ENCODE results near the gene HAUS7. TPM values are rescaled to one million over a fixed set of nuclear protein-coding genes. Genes with fewer than 3 reads are reported as not detected.

HAUS7 gene
- total RNA-seq, 1 experiment from 2014 or later, result 28.9 TPM

DNA sequence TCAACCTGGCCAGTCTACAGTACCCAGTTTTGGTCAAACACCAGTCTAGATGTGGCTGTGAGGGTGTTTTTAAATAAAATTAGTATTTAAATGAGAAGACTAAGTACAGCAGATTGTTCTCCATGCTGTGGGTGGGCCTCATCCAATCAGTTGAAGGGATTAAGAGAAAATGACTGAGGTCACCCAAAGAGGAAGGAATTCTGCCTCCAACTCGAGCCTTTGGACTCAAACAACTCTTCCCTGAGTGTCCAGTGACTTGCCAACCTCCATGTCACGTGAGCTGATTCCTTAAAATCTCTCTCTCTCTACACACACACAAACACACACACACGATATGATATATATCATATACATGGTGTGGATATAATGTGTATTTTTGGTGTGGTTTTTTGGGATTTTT is 34.5 kb downstream of the HAUS7 start:
- ATAC-seq (no peak), DNase-seq (ENCODE audit: low read depth, low spot score) (no peak)
- RAD21 ChIA-PET (ENCODE audit: low non-redundant PET in 1 of 2, low total read pairs in 2 of 2, uncharacterized antibody in 2 of 2, unreplicated experiment in 2 of 2), result no interaction called here
- POLR2A ChIA-PET, result no interaction called here
- intact Hi-C loops (cut with micrococcal nuclease), result no loop called here
- no peaks in the 10 kb centered on the region for H4K20me1 ChIP-seq (ENCODE audit: insufficient read depth)
- no peaks in the 10 kb centered on the region for H3K9me2 ChIP-seq (ENCODE audit: insufficient read depth)
- CTCF ChIA-PET, result no interaction called here
- no peaks in the 10 kb centered on the region for H3K9me3 ChIP-seq (ENCODE audit: control insufficient read depth in 1 of 2, insufficient read depth in 1 of 2, low read depth in 1 of 2, low read length in 2 of 2)
- no peaks in the 10 kb centered on the region for H3K36me3 ChIP-seq (ENCODE audit: control insufficient read depth in 1 of 2, insufficient read depth in 2 of 2, low read length in 2 of 2)
- H3K9ac ChIP-seq (ENCODE audit: low read length), result no peak overlapping the region
- TF ChIP-seq SIN3A (IDR thresholded peaks at IDR 0.05; ENCODE audit: low read depth), result no peak
- no peak for TF ChIP-seq CBX3 (IDR thresholded peaks at IDR 0.05; ENCODE audit: low read depth)
- TF ChIP-seq ELF1 (IDR thresholded peaks at IDR 0.05; ENCODE audit: borderline replicate concordance, low read depth), result no peak
- TF ChIP-seq ZFX (IDR thresholded peaks at IDR 0.05), result no peak
- TF ChIP-seq SRF (IDR thresholded peaks at IDR 0.05; ENCODE audit: low read depth), result no peak
- BruUV-seq (replicated peaks), result no TSS peak
- no peaks in the 10 kb centered on the region for H3K4me1 ChIP-seq (ENCODE audit: control insufficient read depth in 1 of 2, insufficient read depth in 2 of 2, low read length in 2 of 2)
- no peak overlapping the region for H3K27ac ChIP-seq (ENCODE audit: low read depth, low read length)
- no peak overlapping the region for H2AFZ ChIP-seq (ENCODE audit: low read depth, low read length, poor library complexity, severe bottlenecking)
- H3K4me3 ChIP-seq (replicated peaks in 1 of 2; ENCODE audit: low read depth in 1 of 2, low read length in 2 of 2), result no peak overlapping the region
- H3K4me2 ChIP-seq (ENCODE audit: low read length), result no peak overlapping the region
- no peaks in the 10 kb centered on the region for H3K79me2 ChIP-seq (ENCODE audit: insufficient read depth, low read length)
- H3K27me3 ChIP-seq (ENCODE audit: insufficient read depth, low read length), result no peaks in the 10 kb centered on the region

DNA sequence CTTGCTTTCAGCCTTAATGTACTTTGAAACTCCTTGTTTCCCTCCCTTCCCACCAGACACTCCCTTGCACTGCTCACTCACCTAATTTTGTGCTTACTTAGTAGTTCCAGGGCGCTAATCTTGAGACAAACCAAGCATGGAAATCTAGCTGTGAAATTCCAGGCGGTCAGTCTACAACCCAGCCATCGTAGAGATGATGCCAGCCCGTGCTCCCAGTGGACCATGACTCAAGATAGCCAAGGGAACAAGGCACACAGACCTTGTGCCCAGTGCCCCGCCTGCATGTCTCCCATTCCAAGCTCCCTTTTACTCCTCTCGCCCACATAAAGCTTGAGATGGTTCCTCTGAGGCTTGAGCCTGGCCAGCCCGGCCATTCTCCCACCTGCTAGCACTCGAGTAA is 35.6 kb downstream of the HAUS7 start:
- Histone ChIP-seq H3K27me3 (ENCODE audit: insufficient read depth, low read length) (no peaks in the 10 kb centered on the region), H3K27ac (ENCODE audit: low read depth, low read length) (no peak overlapping the region), H3K4me2 (ENCODE audit: low read length) (no peak overlapping the region), H2AFZ (ENCODE audit: low read depth, low read length, poor library complexity, severe bottlenecking) (no peak overlapping the region), H3K4me3 (replicated peaks in 1 of 2; ENCODE audit: low read depth in 1 of 2, low read length in 2 of 2) (no peak overlapping the region), H3K9ac (ENCODE audit: low read length) (no peak overlapping the region), H3K4me1 (ENCODE audit: control insufficient read depth in 1 of 2, insufficient read depth in 2 of 2, low read length in 2 of 2) (no peaks in the 10 kb centered on the region), H3K36me3 (ENCODE audit: control insufficient read depth in 1 of 2, insufficient read depth in 2 of 2, low read length in 2 of 2) (no peaks in the 10 kb centered on the region), H4K20me1 (ENCODE audit: insufficient read depth) (no peaks in the 10 kb centered on the region), H3K9me3 (ENCODE audit: control insufficient read depth in 1 of 2, insufficient read depth in 1 of 2, low read depth in 1 of 2, low read length in 2 of 2) (no peaks in the 10 kb centered on the region), H3K9me2 (ENCODE audit: insufficient read depth) (no peaks in the 10 kb centered on the region), H3K79me2 (ENCODE audit: insufficient read depth, low read length) (no peaks in the 10 kb centered on the region)
- intact Hi-C loops (cut with micrococcal nuclease), result no loop called here
- RAD21 ChIA-PET (ENCODE audit: low non-redundant PET in 1 of 2, low total read pairs in 2 of 2, uncharacterized antibody in 2 of 2, unreplicated experiment in 2 of 2), result no interaction called here
- POLR2A ChIA-PET, result no interaction called here
- ATAC-seq, result no peak
- BruUV-seq (replicated peaks), result no TSS peak
- CTCF ChIA-PET, result no interaction called here
- DNase-seq (ENCODE audit: low read depth, low spot score), result no peak
- TF ChIP-seq ELF1 (IDR thresholded peaks at IDR 0.05; ENCODE audit: borderline replicate concordance, low read depth) (no peak), SRF (IDR thresholded peaks at IDR 0.05; ENCODE audit: low read depth) (no peak), SIN3A (IDR thresholded peaks at IDR 0.05; ENCODE audit: low read depth) (no peak), ZNF274 (IDR thresholded peaks at IDR 0.05; ENCODE audit: low read depth, low read length) (no peak), JUND (IDR thresholded peaks at IDR 0.05) (no peak), RAD21 (IDR thresholded peaks at IDR 0.05; ENCODE audit: low read depth) (no peak), POLR2A (IDR thresholded peaks at IDR 0.05; ENCODE audit: borderline replicate concordance, extremely low read depth, insufficient read depth, insufficient read length) (no peak), EZH2 (IDR thresholded peaks at IDR 0.05) (no peak), ZFX (IDR thresholded peaks at IDR 0.05) (no peak)

All from HCT116 (cell line).